NCI-H128 (cell line): ENCODE data around the gene RAB10.

Experiments
- DNase-seq: peaks from one replicate; lab custom pipeline; 2025; ENCODE audit not compliant: unreplicated experiment; lab: John Stamatoyannopoulos, UW

Gene RAB10

GRCh38 chr2:26175466-26176278 is 141.8 kb downstream of the RAB10 start:
- DNase-seq = no peak

DNA sequence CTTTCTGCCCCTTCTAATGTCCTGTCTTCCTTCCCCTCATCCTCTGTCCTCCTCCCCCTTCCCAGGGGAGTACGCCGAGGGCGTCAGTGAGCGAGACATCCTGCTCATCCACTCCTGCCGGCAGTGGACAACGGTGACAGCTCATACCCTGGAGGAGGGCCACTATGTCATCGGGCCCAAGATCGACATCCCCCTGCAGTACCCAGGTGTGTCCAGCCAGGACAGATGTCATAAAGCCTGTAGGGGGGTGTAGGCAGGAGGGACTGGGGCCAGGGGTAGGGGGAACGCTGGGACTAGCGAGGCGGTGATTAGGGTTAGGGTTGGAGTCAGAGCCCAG is 142.4 kb downstream of the RAB10 start:
- no peak for DNase-seq

- no peak for DNase-seq
Measured at GRCh38 chr2:26177122-26177521, 143.2 kb downstream of the RAB10 start.

- DNase-seq = no peak
Measured at GRCh38 chr2:26178246-26178645, 144.4 kb downstream of the RAB10 start.

DNA sequence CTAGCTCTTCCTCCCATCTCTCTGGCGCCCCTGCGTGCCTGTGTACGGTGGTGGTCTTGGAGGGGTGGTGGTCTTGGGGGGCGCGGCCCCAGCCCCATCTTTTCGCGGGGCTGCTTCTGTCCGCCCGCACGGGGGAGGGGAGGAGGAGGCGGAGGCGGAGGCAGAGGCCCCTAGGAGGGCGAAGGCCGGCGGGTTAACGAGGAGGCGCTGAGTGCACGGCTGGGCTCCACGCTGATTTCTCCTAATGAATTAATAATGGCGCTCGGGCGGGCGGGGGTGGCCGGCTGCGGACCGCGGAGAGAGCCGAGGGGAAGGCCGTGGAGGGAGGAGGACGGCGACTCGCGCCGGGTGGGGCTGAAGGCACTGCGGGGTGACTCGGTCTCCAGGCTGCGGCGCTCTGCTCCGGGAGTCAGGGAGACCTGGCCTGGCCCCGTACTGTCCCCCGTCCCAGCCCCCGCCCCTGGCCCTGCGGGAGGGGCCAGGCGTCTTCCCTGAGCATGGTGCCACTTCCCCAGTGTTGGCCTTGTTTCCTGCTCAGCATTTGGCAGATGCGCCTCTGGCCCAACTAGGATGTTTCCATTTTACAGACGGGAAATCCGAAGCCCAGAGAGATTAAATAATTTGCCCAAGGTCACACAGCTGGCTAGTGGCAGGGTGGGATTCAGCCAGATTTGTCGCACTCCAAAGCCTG is 145.0 kb downstream of the RAB10 start:
- no peak for DNase-seq

- no peak for DNase-seq
Measured at GRCh38 chr2:26179446-26179913, 145.6 kb downstream of the RAB10 start.

DNA sequence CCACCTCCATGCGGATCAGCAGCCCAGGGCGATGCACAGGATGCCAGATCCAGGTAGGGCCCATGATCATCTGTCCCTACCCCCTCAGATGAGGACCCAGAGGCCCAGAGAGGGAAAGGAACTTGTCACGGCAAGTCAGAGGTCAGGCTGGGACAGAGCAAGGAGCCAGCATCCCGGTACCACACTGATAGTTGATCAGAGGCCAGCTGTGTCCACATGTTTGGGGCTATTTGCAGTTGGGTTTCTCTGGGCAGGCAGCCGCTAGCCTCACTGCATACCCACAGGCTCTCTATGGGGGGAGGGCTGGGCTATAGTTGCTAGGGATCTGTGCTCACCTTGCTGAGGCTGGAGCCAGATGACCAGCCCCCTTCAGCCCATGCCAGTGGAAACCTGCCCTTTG is 148.6 kb downstream of the RAB10 start:
- no peak for DNase-seq

DNA sequence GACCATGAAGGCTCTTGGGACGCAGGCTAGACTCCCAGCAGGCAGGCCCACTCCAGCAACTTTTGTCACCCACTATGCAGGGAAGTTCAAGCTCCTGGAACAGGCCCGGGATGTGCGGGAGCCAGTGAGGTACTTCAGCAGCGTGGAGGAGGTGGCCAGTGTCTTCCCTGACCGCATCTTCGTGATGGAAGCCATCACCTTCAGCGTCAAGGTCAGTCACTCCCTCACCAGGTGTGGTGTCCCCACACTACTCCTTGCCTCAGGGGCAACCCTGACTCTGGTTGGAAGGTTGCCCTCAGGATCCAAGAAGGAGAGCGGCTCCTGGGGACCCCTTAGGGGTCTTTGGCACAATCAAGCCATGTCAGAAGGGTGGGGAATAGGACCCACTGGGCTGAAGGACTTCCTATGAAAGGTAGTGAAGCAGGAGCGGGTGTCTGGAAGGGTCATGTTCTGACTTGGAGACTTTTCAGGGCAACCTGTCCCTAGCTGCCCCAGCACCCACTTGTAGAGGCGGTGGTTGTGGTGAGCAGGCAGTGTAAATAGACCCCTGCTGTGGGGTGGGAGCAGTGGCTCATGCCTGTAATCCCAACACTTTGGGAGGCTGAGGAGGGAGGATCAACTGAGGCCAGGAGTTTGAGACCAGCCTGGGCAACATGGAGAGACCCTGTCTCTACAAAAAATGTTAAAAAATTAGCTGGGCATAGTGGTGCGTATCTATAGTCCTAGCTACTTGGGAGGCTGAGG is 149.2 kb downstream of the RAB10 start:
- DNase-seq = no peak

GRCh38 chr2:26184121-26184520 is 150.2 kb downstream of the RAB10 start:
- no peak for DNase-seq

DNA sequence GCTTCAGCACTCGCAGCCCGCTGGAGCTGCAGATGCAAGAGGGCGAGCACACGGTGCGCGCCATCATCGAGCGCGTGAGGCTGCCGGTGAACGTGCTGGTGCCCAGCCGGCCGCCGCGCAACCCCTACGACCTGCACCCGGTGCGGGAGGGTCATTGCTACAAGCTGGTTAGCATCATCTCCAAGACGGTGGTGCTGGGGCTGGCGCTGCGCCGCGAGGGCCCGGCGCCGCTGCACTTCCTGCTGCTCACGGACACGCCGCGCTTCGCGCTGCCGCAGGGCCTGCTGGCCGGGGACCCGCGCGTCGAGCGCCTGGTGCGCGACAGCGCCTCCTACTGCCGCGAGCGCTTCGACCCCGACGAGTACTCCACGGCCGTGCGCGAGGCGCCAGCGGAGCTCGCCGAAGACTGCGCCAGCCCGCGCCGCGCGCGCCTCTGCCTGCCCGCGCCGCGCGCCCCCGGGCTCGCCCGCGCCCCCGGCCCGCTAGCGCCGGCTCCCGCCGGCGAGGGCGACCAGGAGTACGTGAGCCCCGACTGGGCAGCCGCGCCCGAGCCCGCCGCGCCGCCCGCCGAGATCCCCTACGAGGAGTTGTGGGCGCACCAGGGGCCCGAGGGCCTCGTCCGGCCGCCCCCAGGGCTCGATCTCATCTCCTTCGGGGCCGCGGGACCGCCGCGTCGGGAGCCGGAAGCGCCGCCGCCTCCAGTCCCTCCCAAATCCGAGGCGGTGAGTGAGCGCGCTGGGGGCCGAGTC is 150.8 kb downstream of the RAB10 start:
- peak; percentile 33 for DNase-seq

- DNase-seq = no peak
Measured at GRCh38 chr2:26185304-26185928, 151.5 kb downstream of the RAB10 start.

DNA sequence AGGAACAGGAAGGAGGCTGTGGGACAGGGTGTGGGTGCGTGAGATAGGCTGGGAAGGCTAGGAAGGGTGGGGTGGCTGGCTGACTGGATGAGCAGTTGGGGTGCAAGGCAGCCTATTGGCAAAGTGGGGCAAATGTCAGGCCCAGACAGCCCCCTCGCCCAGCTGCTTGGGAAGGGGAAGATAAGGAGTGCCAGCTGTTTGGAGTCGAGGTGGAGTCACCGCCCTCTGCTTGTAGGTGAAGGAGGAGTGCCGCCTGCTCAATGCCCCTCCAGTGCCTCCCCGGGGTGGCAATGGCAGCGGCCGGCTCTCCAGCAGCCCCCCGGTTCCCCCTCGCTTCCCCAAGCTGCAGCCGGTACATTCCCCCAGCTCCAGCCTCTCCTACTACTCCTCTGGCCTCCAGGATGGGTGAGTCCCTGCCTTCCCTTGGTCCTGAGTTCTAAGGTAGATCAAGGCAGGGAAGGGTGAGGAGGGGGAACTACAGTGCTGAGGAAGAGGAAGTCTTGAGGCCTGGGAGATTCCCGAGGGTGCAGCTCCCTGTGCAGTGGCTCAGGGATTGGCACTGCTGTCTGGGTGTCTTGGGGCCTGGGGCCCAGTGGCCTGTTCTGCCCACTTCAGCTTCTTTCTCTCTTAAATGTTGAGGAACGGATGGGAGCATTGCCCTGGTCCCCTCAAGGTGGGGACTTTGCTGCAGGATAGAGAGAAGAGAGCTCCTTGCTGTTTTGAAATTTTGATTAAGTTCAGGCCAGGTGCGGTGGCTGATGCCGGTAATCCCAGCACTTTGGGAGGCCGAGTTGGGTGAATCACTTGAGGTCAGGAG is 152.3 kb downstream of the RAB10 start:
- DNase-seq = no peak
